ENCODE data around the gene LUM.

DNA sequence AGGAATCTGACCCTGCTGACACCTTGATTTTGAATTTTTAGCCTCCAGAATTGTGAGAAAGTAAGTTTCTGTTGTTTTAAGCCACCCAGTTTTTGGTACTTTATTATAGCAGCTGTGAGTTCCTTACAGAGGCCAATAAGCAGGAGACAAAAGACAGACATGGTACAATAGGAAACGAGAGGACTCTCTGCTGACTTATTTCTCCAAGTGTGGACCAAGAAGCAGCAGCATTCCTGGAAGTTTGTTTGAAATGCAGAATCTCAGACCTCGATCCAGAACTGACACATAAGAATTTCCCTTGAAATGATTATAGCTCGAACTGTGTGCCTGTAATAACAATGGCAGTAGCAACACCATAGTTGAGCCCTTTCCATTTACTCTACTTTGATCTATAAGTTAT is 31.9 kb upstream of the LUM start:
- TF ChIP-seq, protein P1, sequence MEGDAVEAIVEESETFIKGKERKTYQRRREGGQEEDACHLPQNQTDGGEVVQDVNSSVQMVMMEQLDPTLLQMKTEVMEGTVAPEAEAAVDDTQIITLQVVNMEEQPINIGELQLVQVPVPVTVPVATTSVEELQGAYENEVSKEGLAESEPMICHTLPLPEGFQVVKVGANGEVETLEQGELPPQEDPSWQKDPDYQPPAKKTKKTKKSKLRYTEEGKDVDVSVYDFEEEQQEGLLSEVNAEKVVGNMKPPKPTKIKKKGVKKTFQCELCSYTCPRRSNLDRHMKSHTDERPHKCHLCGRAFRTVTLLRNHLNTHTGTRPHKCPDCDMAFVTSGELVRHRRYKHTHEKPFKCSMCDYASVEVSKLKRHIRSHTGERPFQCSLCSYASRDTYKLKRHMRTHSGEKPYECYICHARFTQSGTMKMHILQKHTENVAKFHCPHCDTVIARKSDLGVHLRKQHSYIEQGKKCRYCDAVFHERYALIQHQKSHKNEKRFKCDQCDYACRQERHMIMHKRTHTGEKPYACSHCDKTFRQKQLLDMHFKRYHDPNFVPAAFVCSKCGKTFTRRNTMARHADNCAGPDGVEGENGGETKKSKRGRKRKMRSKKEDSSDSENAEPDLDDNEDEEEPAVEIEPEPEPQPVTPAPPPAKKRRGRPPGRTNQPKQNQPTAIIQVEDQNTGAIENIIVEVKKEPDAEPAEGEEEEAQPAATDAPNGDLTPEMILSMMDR (IDR thresholded peaks at IDR 0.05 in 8 of 11, conservative IDR thresholded peaks at IDR 0.05 in 3 of 11): no peak
- no peak for TF ChIP-seq POLR2AphosphoS5 (IDR thresholded peaks at IDR 0.05)
- TF ChIP-seq POLR2A (IDR thresholded peaks at IDR 0.05): no peak
